ENCODE results near the gene TJP1. TPM values are rescaled to one million over a fixed set of nuclear protein-coding genes. Genes with fewer than 3 reads are reported as not detected.

TJP1 gene
- total and polyA plus RNA-seq, 2 of the 8 experiments (the other 6 are each of a cell fraction or from before 2014, with no cell fraction given), result 46.3 to 138 TPM

GRCh38 chr15:29813009-29813408 lies 9.3 kb downstream of the TJP1 start:
- Histone ChIP-seq H4K20me1 (replicated peaks in 1 of 2; ENCODE audit: control insufficient read depth in 1 of 2, insufficient read depth in 2 of 2, low read length in 2 of 2) (peaks cover 5 to 8% of the 10 kb centered on the region in 2 experiments), H3K56ac (replicated peaks; ENCODE audit: insufficient read length, low read depth, low read length) (no peak overlapping the region), H2BK15ac (ENCODE audit: low read length) (no peak overlapping the region), H3K23ac (ENCODE audit: insufficient read length) (peak overlapping the region; percentile 83), H2AFZ (ENCODE audit: low read length) (no peak overlapping the region), H3K4me1 (replicated peaks in 1 of 4; ENCODE audit: control insufficient read depth in 3 of 4, insufficient read depth in 4 of 4, low read length in 3 of 4) (peaks cover 0 to 9% (median 3%) of the 10 kb centered on the region in 4 experiments; a peak in 5 of 7 replicates), H2BK12ac (ENCODE audit: low read depth, low read length) (no peak overlapping the region), H2BK5ac (ENCODE audit: low read depth, low read length) (no peak overlapping the region), H3K27ac (ENCODE audit: low read depth, low read length) (no peak overlapping the region), H3K79me2 (ENCODE audit: control insufficient read depth in 1 of 2, insufficient read depth in 2 of 2, low read length in 2 of 2) (peaks cover 19 to 99% of the 10 kb centered on the region in 2 experiments), H2AK5ac (ENCODE audit: low read depth, low read length) (no peak overlapping the region), H4K5ac (ENCODE audit: insufficient read length, low read depth, low read length) (no peak overlapping the region), H3K4ac (replicated peaks; ENCODE audit: insufficient read length, low read depth, low read length) (no peak overlapping the region), H3K18ac (ENCODE audit: extremely low read depth, low read length) (no peak overlapping the region), H3K36me3 (ENCODE audit: control insufficient read depth in 2 of 4, insufficient read depth in 4 of 4, low read length in 3 of 4) (no peaks in the 10 kb centered on the region), H3K14ac (ENCODE audit: insufficient read length) (no peak overlapping the region), H3K9ac (replicated peaks in 1 of 4; ENCODE audit: extremely low read depth in 1 of 4, low read depth in 3 of 4, low read length in 3 of 4) (no peak overlapping the region), H3K4me3 (ENCODE audit: extremely low read depth in 1 of 4, insufficient read depth in 2 of 4, low read depth in 3 of 4, low read length in 4 of 4) (no peak overlapping the region), H2BK20ac (ENCODE audit: low read length) (no peak overlapping the region), H2BK120ac (replicated peaks; ENCODE audit: low read depth, low read length) (no peak overlapping the region), H3K79me1 (ENCODE audit: low read depth, low read length) (no peaks in the 10 kb centered on the region), H3K9me3 (ENCODE audit: insufficient read depth in 2 of 2, low read depth in 1 of 2, low read length in 1 of 2) (no peaks in the 10 kb centered on the region), H3K23me2 (ENCODE audit: low read depth, low read length) (no peaks in the 10 kb centered on the region), H3K4me2 (ENCODE audit: insufficient read depth in 1 of 2, low read depth in 2 of 2, low read length in 2 of 2) (no peak overlapping the region), H4K8ac (ENCODE audit: extremely low read depth, insufficient read depth, low read length) (no peak overlapping the region), H3K27me3 (replicated peaks in 1 of 4; ENCODE audit: control insufficient read depth in 3 of 4, extremely low read depth in 1 of 4, insufficient read depth in 3 of 4, low read length in 3 of 4) (no peaks in the 10 kb centered on the region), H4K91ac (replicated peaks; ENCODE audit: insufficient read length, low read length) (no peak overlapping the region)
- ChIA-PET POLR2A (ENCODE audit: partially characterized antibody) (interaction anchor here (4.2 kb wide), 1 partner anchor 9 kb away, joined by 22 read pairs; the partner anchor contains the start of gene TJP1), CTCF (ENCODE audit: partially characterized antibody) (interaction anchor here (1.9 kb wide), 1 partner anchor 112 kb away, joined by 7 read pairs; no protein-coding TSS in a partner anchor)
- FAIRE-seq (no peak), DNase-seq (ENCODE audit: low read depth in 1 of 2, low spot score in 2 of 2) (no peak)
- TF ChIP-seq RNF2 (IDR thresholded peaks at IDR 0.05; ENCODE audit: borderline replicate concordance, low read depth, low read length, missing control alignments, poor library complexity, severe bottlenecking) (no peak), BRCA1 (IDR thresholded peaks at IDR 0.05; ENCODE audit: low read depth, low read length) (no peak), FOSL1 (IDR thresholded peaks at IDR 0.05; ENCODE audit: insufficient read depth, low read depth, low read length) (no peak), CBX5 (IDR thresholded peaks at IDR 0.05; ENCODE audit: low read depth, low read length) (no peak), ATF2 (IDR thresholded peaks at IDR 0.05; ENCODE audit: low read length) (no peak)
